Subcutaneous adipose tissue (tissue), 4 donors: ENCODE measurements around the gene OLFM4. TPM values are rescaled to one million over a fixed set of nuclear protein-coding genes. Genes with fewer than 3 reads are reported as not detected.

Experiments used
- total RNA-seq, 4 donors: library from RNA; depleted of rRNA; stranded (reverse); fragments of >200 nt; gene quantifications; one replicate each; pipeline ENCODE4 v1.1.0, GENCODE V29; 2016
- TF ChIP-seq, protein P1 (sequence below): fragments of 450-650 bp; IDR thresholded peaks from one replicate; pipeline ENCODE4 v1.5.1; 2016; ENCODE audit warnings: low read depth, mild to moderate bottlenecking, control low read depth, antibody characterized with exemption, moderate library complexity

The OLFM4 gene
- total RNA-seq, 4 donors from 2014 or later: 0.17 to 0.98 (median 0.49) TPM

DNA sequence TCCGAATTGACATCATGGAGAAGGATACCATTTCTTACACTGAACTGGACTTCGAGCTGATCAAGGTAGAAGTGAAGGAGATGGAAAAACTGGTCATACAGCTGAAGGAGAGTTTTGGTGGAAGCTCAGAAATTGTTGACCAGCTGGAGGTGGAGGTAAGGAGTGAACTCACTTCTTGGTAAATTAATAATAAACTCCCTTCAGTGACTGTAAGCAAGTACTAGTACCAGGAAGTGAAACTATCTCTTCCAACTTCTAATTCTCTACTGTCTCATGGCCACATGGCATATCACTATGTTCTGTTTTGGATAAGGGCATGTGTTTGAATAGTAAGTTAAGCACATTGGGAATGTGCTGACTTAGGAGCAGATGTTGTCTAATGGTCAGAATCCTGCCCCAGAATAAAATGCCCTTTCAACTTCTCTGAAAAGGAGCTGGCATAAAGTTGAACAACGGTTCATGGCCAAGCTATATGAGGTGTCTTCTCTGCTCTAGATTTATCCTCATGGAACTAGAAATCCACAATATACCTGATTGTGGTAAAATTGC lies 13.4 kb downstream of the OLFM4 start:
- TF ChIP-seq, protein P1, sequence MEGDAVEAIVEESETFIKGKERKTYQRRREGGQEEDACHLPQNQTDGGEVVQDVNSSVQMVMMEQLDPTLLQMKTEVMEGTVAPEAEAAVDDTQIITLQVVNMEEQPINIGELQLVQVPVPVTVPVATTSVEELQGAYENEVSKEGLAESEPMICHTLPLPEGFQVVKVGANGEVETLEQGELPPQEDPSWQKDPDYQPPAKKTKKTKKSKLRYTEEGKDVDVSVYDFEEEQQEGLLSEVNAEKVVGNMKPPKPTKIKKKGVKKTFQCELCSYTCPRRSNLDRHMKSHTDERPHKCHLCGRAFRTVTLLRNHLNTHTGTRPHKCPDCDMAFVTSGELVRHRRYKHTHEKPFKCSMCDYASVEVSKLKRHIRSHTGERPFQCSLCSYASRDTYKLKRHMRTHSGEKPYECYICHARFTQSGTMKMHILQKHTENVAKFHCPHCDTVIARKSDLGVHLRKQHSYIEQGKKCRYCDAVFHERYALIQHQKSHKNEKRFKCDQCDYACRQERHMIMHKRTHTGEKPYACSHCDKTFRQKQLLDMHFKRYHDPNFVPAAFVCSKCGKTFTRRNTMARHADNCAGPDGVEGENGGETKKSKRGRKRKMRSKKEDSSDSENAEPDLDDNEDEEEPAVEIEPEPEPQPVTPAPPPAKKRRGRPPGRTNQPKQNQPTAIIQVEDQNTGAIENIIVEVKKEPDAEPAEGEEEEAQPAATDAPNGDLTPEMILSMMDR: no peak

DNA sequence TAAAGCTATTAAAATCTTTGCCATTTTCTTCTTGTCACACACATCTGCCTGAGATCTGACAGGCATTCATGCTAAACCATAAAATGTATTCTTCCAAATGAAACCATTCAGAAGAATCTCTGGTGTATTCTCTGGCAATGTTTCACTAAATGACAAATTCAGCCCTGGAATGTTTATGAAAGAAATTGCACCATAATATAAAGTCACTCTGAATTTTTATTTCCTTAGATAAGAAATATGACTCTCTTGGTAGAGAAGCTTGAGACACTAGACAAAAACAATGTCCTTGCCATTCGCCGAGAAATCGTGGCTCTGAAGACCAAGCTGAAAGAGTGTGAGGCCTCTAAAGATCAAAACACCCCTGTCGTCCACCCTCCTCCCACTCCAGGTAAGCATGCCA lies 14.3 kb downstream of the OLFM4 start:
- TF ChIP-seq, protein P1: no peak

DNA sequence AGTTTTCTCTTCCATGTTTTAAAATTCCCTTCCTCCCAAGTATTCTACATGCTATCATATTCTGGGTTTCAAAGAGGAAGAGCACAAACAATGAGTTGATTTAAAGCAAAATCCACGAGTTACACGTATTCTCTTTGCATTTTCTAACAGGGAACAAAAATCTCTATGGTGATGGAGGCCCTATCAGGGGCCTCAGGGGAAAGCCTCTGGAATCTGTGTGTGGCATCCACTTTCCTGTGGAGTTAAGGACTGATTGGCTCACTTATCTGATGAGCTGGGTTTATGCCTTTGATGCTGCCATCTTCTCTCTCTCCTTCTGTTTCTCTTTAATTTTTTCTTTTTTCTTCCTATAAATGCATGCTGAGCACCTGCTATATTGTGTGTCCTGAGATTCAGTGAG lies 14.8 kb downstream of the OLFM4 start:
- TF ChIP-seq, protein P1: no peak

DNA sequence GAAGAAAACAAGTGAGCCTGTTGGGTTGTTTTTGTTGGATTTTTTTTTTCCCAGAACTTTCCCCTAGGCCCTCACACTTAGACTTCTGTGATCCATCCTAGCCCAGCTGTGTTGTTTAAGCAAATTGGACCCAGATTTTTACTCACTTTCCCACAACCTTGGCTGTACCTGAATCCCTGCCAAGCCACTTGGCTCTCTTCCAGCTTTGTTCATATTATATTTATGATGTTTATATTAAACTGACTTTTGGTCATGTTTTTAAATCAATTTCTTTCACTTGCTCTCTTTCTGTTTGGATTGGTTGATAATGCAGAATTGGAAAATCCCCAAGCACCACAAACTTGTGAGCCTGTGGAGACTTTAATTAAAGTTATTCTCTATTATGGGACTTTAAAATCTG lies 16.6 kb downstream of the OLFM4 start:
- TF ChIP-seq, protein P1: no peak

DNA sequence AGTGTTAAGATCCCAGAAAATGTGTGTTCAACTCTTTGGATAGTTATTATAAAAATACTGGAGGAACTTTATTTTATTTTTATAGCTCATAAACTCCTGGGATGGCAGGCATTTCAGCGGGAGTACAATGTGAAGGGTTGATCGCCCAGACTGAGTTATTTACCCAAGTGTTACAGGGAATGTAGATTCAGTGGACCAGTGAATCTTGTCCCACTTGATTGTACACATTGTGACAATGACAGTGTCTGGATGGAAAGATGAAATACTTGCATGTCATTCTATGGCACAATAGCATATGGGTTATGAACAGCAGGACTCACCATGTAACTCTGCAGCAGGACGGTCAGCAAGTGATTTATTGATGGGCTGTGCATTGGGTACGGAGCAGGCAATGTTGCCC lies 20.3 kb downstream of the OLFM4 start:
- TF ChIP-seq, protein P1: no peak

- TF ChIP-seq, protein P1: no peak
Measured at GRCh38 chr13:53050151-53050550, 21.5 kb downstream of the OLFM4 start.

GRCh38 chr13:53052675-53053074 lies 24.1 kb downstream of the OLFM4 start:
- TF ChIP-seq, protein P1: no peak

DNA sequence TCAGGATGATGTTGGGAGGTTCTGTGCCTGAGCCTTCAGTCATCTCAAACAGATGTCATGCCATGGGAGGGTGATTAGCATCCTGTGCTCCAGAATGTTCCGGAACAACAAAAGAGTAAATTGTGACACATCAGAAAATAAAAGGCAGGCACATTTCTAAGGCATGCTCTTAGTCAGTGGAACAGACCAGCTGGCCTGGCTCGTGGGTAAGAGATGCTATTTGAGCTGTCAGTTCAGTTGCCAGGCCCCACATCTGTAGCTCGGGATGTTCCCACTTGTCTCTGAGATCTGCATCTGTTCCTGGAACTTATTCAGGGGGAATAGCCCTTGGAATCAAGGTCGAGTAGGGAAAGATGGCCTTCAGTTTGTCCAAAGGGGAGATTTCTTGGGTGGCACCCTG lies 26.0 kb downstream of the OLFM4 start:
- TF ChIP-seq, protein P1: no peak
